ENCODE data around the gene CREBBP.
"Not testable (repeated sequence)": the region's sequence is repeated elsewhere in the genome, so short reads cannot be mapped to it uniquely, and the experiment has no call there.

The CREBBP gene

GRCh38 chr16:3731126-3731935 lies 149.2 kb downstream of the CREBBP start:
- DNase-seq, result no peak

- no peak for DNase-seq
Measured at GRCh38 chr16:3730161-3731125, 150.1 kb downstream of the CREBBP start.

GRCh38 chr16:3729161-3730112 lies 151.1 kb downstream of the CREBBP start:
- DNase-seq, result no peak

GRCh38 chr16:3728424-3729160 lies 151.9 kb downstream of the CREBBP start:
- DNase-seq, result no peak

GRCh38 chr16:3727806-3728381 lies 152.6 kb downstream of the CREBBP start:
- no peak for DNase-seq

GRCh38 chr16:3726021-3726687 lies 154.4 kb downstream of the CREBBP start:
- no peak for DNase-seq

- DNase-seq, result no peak
Measured at GRCh38 chr16:3725276-3725675, 155.2 kb downstream of the CREBBP start.

GRCh38 chr16:3722508-3722907 lies 158.0 kb downstream of the CREBBP start:
- no peak for DNase-seq

GRCh38 chr16:3720418-3720817 lies 160.1 kb downstream of the CREBBP start:
- no peak for DNase-seq

- DNase-seq, result no peak
Measured at GRCh38 chr16:3718628-3719027, 161.9 kb downstream of the CREBBP start.

GRCh38 chr16:3718019-3718391 lies 162.5 kb downstream of the CREBBP start:
- no peak for DNase-seq

- peak; percentile 83 to 93 (median 90) for DNase-seq
Measured at GRCh38 chr16:3717235-3718018, 163.1 kb downstream of the CREBBP start, which contains the start of gene TRAP1. TSS of gene TRAP1 (minus strand) at chr16:3717524. CDS start at chr16:3717508, 16 bp downstream.

- peak in 1 of 6 experiments; percentile 38 for DNase-seq
Measured at GRCh38 chr16:3716831-3717234, 163.7 kb downstream of the CREBBP start.

- no peak for DNase-seq
Measured at GRCh38 chr16:3715430-3715829, 165.1 kb downstream of the CREBBP start.

GRCh38 chr16:3714378-3714777 lies 166.1 kb downstream of the CREBBP start:
- not testable (repeated sequence) for DNase-seq

GRCh38 chr16:3713587-3714242 lies 166.8 kb downstream of the CREBBP start:
- DNase-seq, result no peak

- DNase-seq, result no peak
Measured at GRCh38 chr16:3712861-3713372, 167.6 kb downstream of the CREBBP start.

GRCh38 chr16:3706253-3707012 lies 174.1 kb downstream of the CREBBP start:
- DNase-seq, result no peak
